Keratinocyte (primary cell): ENCODE measurements around the gene OPHN1. TPM values are rescaled to one million over a fixed set of nuclear protein-coding genes. Genes with fewer than 3 reads are reported as not detected.
"Not testable (repeated sequence)": the region's sequence is repeated elsewhere in the genome, so short reads cannot be mapped to it uniquely, and the experiment has no call there.

Source experiments
- DNase-seq: peaks from one replicate; pipeline ENCODE4 v3.0.0-alpha.2; 2011; ENCODE audit warnings: low read depth, missing footprints, low spot score
- FAIRE-seq: peaks from 2 replicates; lab custom pipeline; 2011; peaks lifted over from hg19 to GRCh38; lab: Jason Lieb, UNC
- H2AFZ ChIP-seq: 2 replicates; pipeline ENCODE4 v1.6.0; 2012; ENCODE audit warnings: low read length, control low read depth, inconsistent platforms; ENCODE audit not compliant: control insufficient read depth
- H3K27ac ChIP-seq: 2 replicates; pipeline ENCODE4 v1.5.1; 2011; ENCODE audit warnings: low read length; ENCODE audit not compliant: control insufficient read depth, insufficient read depth
- H3K27me3 ChIP-seq: 3 replicates; pipeline ENCODE4 v1.6.0; 2011; ENCODE audit warnings: low read length; ENCODE audit not compliant: control insufficient read depth, insufficient read depth; ENCODE audit errors: extremely low read depth
- H3K36me3 ChIP-seq, 2 experiments: 2 replicates in 1 of 2; 3 replicates in 1 of 2; pipeline ENCODE4 v1.5.1; 2011; ENCODE audit warnings: low read length in 2 of 2, mild to moderate bottlenecking in 1 of 2; ENCODE audit not compliant: control insufficient read depth in 2 of 2, insufficient read depth in 2 of 2; ENCODE audit errors: extremely low read depth in 1 of 2
- H3K4me1 ChIP-seq: 3 replicates; pipeline ENCODE4 v1.5.1; 2011; ENCODE audit warnings: low read length; ENCODE audit not compliant: control insufficient read depth, insufficient read depth; ENCODE audit errors: extremely low read depth
- H3K4me2 ChIP-seq: 3 replicates; pipeline ENCODE4 v1.6.0; 2011; ENCODE audit warnings: low read depth, low read length; ENCODE audit not compliant: control insufficient read depth, insufficient read depth; ENCODE audit errors: extremely low read depth
- H3K4me3 ChIP-seq, 3 experiments: fragments of 200-600 bp in 1 of 3; sonication (generic) in 1 of 3; 2 replicates in 2 of 3; 3 replicates in 1 of 3; pipeline ENCODE4 v1.5.1; 2011 to 2016; ENCODE audit warnings: low read length in 3 of 3, mild to moderate bottlenecking in 3 of 3, control low read depth in 2 of 3, inconsistent platforms in 1 of 3, low read depth in 1 of 3, mixed read lengths in 1 of 3, mixed run types in 1 of 3, moderate library complexity in 1 of 3; ENCODE audit not compliant: control insufficient read depth in 2 of 3, insufficient read depth in 2 of 3; ENCODE audit errors: extremely low read depth in 1 of 3
- H3K79me2 ChIP-seq: 2 replicates; pipeline ENCODE4 v1.6.0; 2012; ENCODE audit warnings: low read length; ENCODE audit not compliant: control insufficient read depth, insufficient read depth
- H3K9ac ChIP-seq: 3 replicates; pipeline ENCODE4 v1.6.0; 2011; ENCODE audit warnings: low read length; ENCODE audit not compliant: control insufficient read depth, insufficient read depth; ENCODE audit errors: extremely low read depth
- H3K9me1 ChIP-seq: 3 replicates; pipeline ENCODE4 v1.6.0; 2011; ENCODE audit warnings: low read length; ENCODE audit not compliant: control insufficient read depth, insufficient read depth; ENCODE audit errors: extremely low read depth
- H3K9me3 ChIP-seq: 2 replicates; pipeline ENCODE4 v1.5.1; 2012; ENCODE audit warnings: low read depth, low read length; ENCODE audit not compliant: control insufficient read depth
- H4K20me1 ChIP-seq: 3 replicates; pipeline ENCODE4 v1.6.0; 2011; ENCODE audit warnings: low read length; ENCODE audit not compliant: control insufficient read depth, insufficient read depth; ENCODE audit errors: extremely low read depth
- EZH2 ChIP-seq: IDR thresholded peaks from one replicate; pipeline ENCODE4 v1.6.1; 2012; ENCODE audit warnings: inconsistent platforms, mild to moderate bottlenecking, low read length, moderate library complexity
- dilution Hi-C: fragments of 300-500 bp; cut with MboI; formaldehyde crosslinking; loops from one replicate; pipeline ENCODE4 v1.7.0; 2020; ENCODE audit warnings: low sequenced_read_pairs; ENCODE audit not compliant: extremely low pct_ligation_motif_present
- polyA plus RNA-seq, 5 experiments: library from polyadenylated mRNA; depleted of rRNA in 3 of 5; stranded (reverse) in 3 of 5; stranded (forward) in 1 of 5; unstranded in 1 of 5; fragments of >200 nt; gene quantifications; 1 replicate in 1 of 5; 2 replicates in 3 of 5; 3 replicates in 1 of 5; pipeline versions ENCODE4 v1.2.1 to v1.2.3, GENCODE V29; 2011 to 2012; ENCODE audit warnings: missing spikeins in 2 of 5, low read depth in 1 of 5, low replicate concordance in 1 of 5
- TF ChIP-seq, protein P1 (sequence below), 3 experiments: IDR thresholded peaks in 1 of 3; conservative IDR thresholded peaks in 1 of 3; optimal IDR thresholded peaks in 1 of 3; 2 replicates in 2 of 3; 3 replicates in 1 of 3; pipeline versions ENCODE3 to v1.5.1; 2011; ENCODE audit warnings: low read length in 3 of 3, mild to moderate bottlenecking in 3 of 3, moderate library complexity in 2 of 3, control low read depth in 1 of 3, inconsistent platforms in 1 of 3; ENCODE audit not compliant: insufficient read depth in 2 of 3; ENCODE audit errors: extremely low read depth in 1 of 3

OPHN1 gene
- polyA plus RNA-seq, 1 donor (not counting 4 experiments of a cell fraction or from before 2014, with no cell fraction given), result 3.1 TPM

DNA sequence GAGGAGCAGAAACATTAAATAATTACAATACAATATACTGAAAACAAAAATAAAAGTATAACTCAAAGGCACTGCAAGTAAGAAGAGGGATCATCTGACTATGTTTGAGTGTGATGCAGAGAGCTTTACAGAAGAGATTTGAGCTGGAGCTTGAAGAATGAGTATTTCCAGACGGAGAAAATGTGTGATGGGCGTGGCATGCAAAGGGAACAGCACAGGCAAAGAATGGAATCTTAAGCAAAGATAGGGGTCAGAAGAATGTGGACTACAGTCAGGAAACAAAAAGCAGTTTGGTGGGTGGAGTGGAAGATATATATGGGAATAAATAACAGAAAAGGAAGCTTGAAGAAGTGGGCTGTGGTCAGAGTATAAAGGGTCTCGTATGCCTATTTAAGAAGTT lies 45.5 kb downstream of the OPHN1 start:
- dilution Hi-C loops, result no loop called here
- TF ChIP-seq EZH2, result no peak
- TF ChIP-seq, protein P1, sequence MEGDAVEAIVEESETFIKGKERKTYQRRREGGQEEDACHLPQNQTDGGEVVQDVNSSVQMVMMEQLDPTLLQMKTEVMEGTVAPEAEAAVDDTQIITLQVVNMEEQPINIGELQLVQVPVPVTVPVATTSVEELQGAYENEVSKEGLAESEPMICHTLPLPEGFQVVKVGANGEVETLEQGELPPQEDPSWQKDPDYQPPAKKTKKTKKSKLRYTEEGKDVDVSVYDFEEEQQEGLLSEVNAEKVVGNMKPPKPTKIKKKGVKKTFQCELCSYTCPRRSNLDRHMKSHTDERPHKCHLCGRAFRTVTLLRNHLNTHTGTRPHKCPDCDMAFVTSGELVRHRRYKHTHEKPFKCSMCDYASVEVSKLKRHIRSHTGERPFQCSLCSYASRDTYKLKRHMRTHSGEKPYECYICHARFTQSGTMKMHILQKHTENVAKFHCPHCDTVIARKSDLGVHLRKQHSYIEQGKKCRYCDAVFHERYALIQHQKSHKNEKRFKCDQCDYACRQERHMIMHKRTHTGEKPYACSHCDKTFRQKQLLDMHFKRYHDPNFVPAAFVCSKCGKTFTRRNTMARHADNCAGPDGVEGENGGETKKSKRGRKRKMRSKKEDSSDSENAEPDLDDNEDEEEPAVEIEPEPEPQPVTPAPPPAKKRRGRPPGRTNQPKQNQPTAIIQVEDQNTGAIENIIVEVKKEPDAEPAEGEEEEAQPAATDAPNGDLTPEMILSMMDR (optimal IDR thresholded peaks at IDR 0.05 in 1 of 3, IDR thresholded peaks at IDR 0.05 in 1 of 3, conservative IDR thresholded peaks at IDR 0.05 in 1 of 3; ENCODE audit: extremely low read depth in 1 of 3, insufficient read depth in 2 of 3, low read length in 3 of 3), result no peak

GRCh38 chrX:68383540-68383939 lies 49.8 kb downstream of the OPHN1 start:
- no peaks in the 10 kb centered on the region for H4K20me1 ChIP-seq
- H3K4me2 ChIP-seq, result no peak overlapping the region
- dilution Hi-C loops, result no loop called here
- FAIRE-seq, result no peak
- H3K4me3 ChIP-seq, result no peak overlapping the region
- DNase-seq, result no peak
- H3K9me3 ChIP-seq, result no peaks in the 10 kb centered on the region
- no peak overlapping the region for H3K9ac ChIP-seq
- TF ChIP-seq, protein P1 (optimal IDR thresholded peaks at IDR 0.05 in 1 of 3, IDR thresholded peaks at IDR 0.05 in 1 of 3, conservative IDR thresholded peaks at IDR 0.05 in 1 of 3; ENCODE audit: extremely low read depth in 1 of 3, insufficient read depth in 2 of 3, low read length in 3 of 3), result no peak
- no peak for TF ChIP-seq EZH2
- H3K79me2 ChIP-seq, result no peaks in the 10 kb centered on the region
- H2AFZ ChIP-seq, result no peak overlapping the region
- H3K9me1 ChIP-seq, result no peaks in the 10 kb centered on the region
- no peaks in the 10 kb centered on the region for H3K27me3 ChIP-seq
- no peaks in the 10 kb centered on the region for H3K4me1 ChIP-seq
- H3K36me3 ChIP-seq, result no peaks in the 10 kb centered on the region
- H3K27ac ChIP-seq, result no peak overlapping the region

More for the DNA sequence above, 45.5 kb downstream of the OPHN1 start:
- Histone ChIP-seq H3K27me3 (no peaks in the 10 kb centered on the region), H3K4me3 (no peak overlapping the region), H2AFZ (no peak overlapping the region), H3K79me2 (no peaks in the 10 kb centered on the region), H3K4me2 (no peak overlapping the region), H3K36me3 (no peaks in the 10 kb centered on the region), H3K4me1 (no peaks in the 10 kb centered on the region), H3K9me1 (no peaks in the 10 kb centered on the region), H3K9me3 (no peaks in the 10 kb centered on the region), H3K27ac (no peak overlapping the region), H4K20me1 (no peaks in the 10 kb centered on the region), H3K9ac (no peak overlapping the region)
- FAIRE-seq, result no peak
- no peak for DNase-seq

- H3K9ac ChIP-seq, H3K4me2 ChIP-seq, H4K20me1 ChIP-seq, H3K9me3 ChIP-seq, H3K4me1 ChIP-seq, H3K36me3 ChIP-seq, DNase-seq, dilution Hi-C loops, FAIRE-seq, H3K27ac ChIP-seq, H3K27me3 ChIP-seq, H3K4me3 ChIP-seq, H2AFZ ChIP-seq, H3K9me1 ChIP-seq, H3K79me2 ChIP-seq: not testable (repeated sequence)
These were observed 55.7 kb downstream of the OPHN1 start for GRCh38 chrX:68377579-68377978.
